GM23338 (cell line): Measurements from ENCODE around the gene NPAS3. TPM values are rescaled to one million over a fixed set of nuclear protein-coding genes. Genes with fewer than 3 reads are reported as not detected.

Experiments used
- ATAC-seq: fragments of 200-7000 bp; cut with Tn5 transposase; 3 replicates; pipeline ENCODE4 v1.9.1; 2020
- DNase-seq: peaks from one replicate; pipeline ENCODE4 v3.0.0-alpha.2; 2015; ENCODE audit warnings: low spot score
- H2AFZ ChIP-seq: fragments of 200-600 bp; sonication (generic); 2 replicates; pipeline ENCODE4 v1.8.0; 2016; ENCODE audit warnings: antibody characterized with exemption, mild to moderate bottlenecking, moderate library complexity
- H3F3A ChIP-seq: fragments of 200-600 bp; sonication (generic); replicated peaks from 2 replicates; pipeline ENCODE4 v1.8.0; 2017; ENCODE audit warnings: antibody characterized with exemption, mixed run types, low read depth
- H3K27ac ChIP-seq: fragments of 200-600 bp; sonication (generic); 2 replicates; pipeline ENCODE4 v1.6.1; 2016; ENCODE audit warnings: low read depth
- H3K27me3 ChIP-seq: fragments of 200-600 bp; sonication (generic); 2 replicates; pipeline ENCODE4 v1.8.0; 2016; ENCODE audit warnings: mild to moderate bottlenecking, mixed run types, moderate library complexity; ENCODE audit not compliant: insufficient read depth
- H3K36me3 ChIP-seq: fragments of 200-600 bp; sonication (generic); 2 replicates; pipeline ENCODE4 v1.8.0; 2016; ENCODE audit warnings: mild to moderate bottlenecking; ENCODE audit not compliant: insufficient read depth
- H3K4me1 ChIP-seq: fragments of 200-600 bp; sonication (generic); 2 replicates; pipeline ENCODE4 v1.8.0; 2016; ENCODE audit warnings: mild to moderate bottlenecking, moderate library complexity; ENCODE audit not compliant: insufficient read depth
- H3K4me2 ChIP-seq: fragments of 200-600 bp; sonication (generic); 2 replicates; pipeline ENCODE4 v1.7.1; 2017; ENCODE audit warnings: mixed run types
- H3K4me3 ChIP-seq: fragments of 200-600 bp; sonication (generic); 2 replicates; pipeline ENCODE4 v1.6.1; 2016; ENCODE audit warnings: mixed run types
- H3K79me2 ChIP-seq: fragments of 200-600 bp; sonication (generic); replicated peaks from 2 replicates; pipeline ENCODE4 v1.8.0; 2017; ENCODE audit warnings: mild to moderate bottlenecking; ENCODE audit not compliant: insufficient read depth
- H3K9me2 ChIP-seq: fragments of 200-600 bp; sonication (generic); 2 replicates; pipeline ENCODE4 v1.8.0; 2017; ENCODE audit not compliant: insufficient read depth
- H4K20me1 ChIP-seq: fragments of 200-600 bp; sonication (generic); replicated peaks from 2 replicates; pipeline ENCODE4 v1.8.0; 2017; ENCODE audit warnings: mild to moderate bottlenecking; ENCODE audit not compliant: insufficient read depth
- H3K27ac Mint-ChIP-seq: 2 replicates; pipeline ENCODE4 v1.8.0; 2020; ENCODE audit warnings: inconsistent platforms, mild to moderate bottlenecking, moderate library complexity, mixed read lengths
- H3K27me3 Mint-ChIP-seq: 3 replicates; pipeline ENCODE4 v1.8.0; 2022; ENCODE audit warnings: low read depth, mild to moderate bottlenecking, moderate library complexity, mixed read lengths, inconsistent platforms; ENCODE audit not compliant: insufficient read depth, poor library complexity
- H3K36me3 Mint-ChIP-seq: 3 replicates; pipeline ENCODE4 v1.8.0; 2021; ENCODE audit warnings: low read depth, mild to moderate bottlenecking, inconsistent platforms, moderate library complexity, mixed read lengths
- H3K4me1 Mint-ChIP-seq: 3 replicates; pipeline ENCODE4 v1.8.0; 2020; ENCODE audit warnings: mild to moderate bottlenecking, inconsistent platforms, mixed read lengths
- H3K4me3 Mint-ChIP-seq: 3 replicates; pipeline ENCODE4 v1.8.0; 2021; ENCODE audit warnings: moderate library complexity, mild to moderate bottlenecking, inconsistent platforms, mixed read lengths
- H3K9me3 Mint-ChIP-seq: 3 replicates; pipeline ENCODE4 v1.8.0; 2020; ENCODE audit warnings: moderate library complexity, mild to moderate bottlenecking, inconsistent platforms, mixed read lengths
- EZH2phosphoT487 ChIP-seq: fragments of 200-600 bp; sonication (generic); IDR thresholded peaks from one replicate; pipeline ENCODE4 v1.8.1; 2018; ENCODE audit warnings: antibody characterized with exemption; ENCODE audit not compliant: unreplicated experiment
- JUNB ChIP-seq: IDR thresholded peaks from one replicate; pipeline ENCODE4 v1.6.1; 2016; ENCODE audit warnings: antibody characterized with exemption; ENCODE audit not compliant: unreplicated experiment
- NANOG ChIP-seq: IDR thresholded peaks from 2 replicates; pipeline ENCODE4 v1.6.1; 2016; ENCODE audit warnings: antibody characterized with exemption, borderline replicate concordance
- POLR2AphosphoS5 ChIP-seq: IDR thresholded peaks from 2 replicates; pipeline ENCODE4 v1.6.1; 2016; ENCODE audit warnings: antibody characterized with exemption, low read depth
- STAT1 ChIP-seq: IDR thresholded peaks from one replicate; pipeline ENCODE4 v1.6.1; 2016; ENCODE audit warnings: antibody characterized with exemption; ENCODE audit not compliant: unreplicated experiment
- ZNF114 ChIP-seq: fragments of 250-450 bp; sonication (Bioruptor Pico); IDR thresholded peaks from 2 replicates; pipeline ENCODE4 v1.5.0; 2020; ENCODE audit warnings: mild to moderate bottlenecking, moderate library complexity
- ZNF331 ChIP-seq: fragments of 250-450 bp; sonication (Bioruptor Pico); IDR thresholded peaks from 2 replicates; pipeline ENCODE4 v1.5.0; 2020; ENCODE audit warnings: low read depth, mild to moderate bottlenecking, moderate library complexity
- polyA plus RNA-seq: library from polyadenylated mRNA; unstranded; fragments of >200 nt; fragmentation: Nextera tagmentation; extraction: Ambion mirVana; gene quantifications from 2 replicates; pipeline ENCODE4 v1.2.1, GENCODE V29; 2016
- total RNA-seq: library from RNA; depleted of rRNA; stranded (reverse); fragments of >200 nt; shearing (Covaris generic); gene quantifications from 2 replicates; pipeline ENCODE4 v1.2.3, GENCODE V29; 2014
- TF ChIP-seq, protein P1 (sequence below): fragments of 250-450 bp; sonication (Bioruptor Pico); IDR thresholded peaks from 2 replicates; pipeline ENCODE4 v1.5.0; 2020; ENCODE audit warnings: mild to moderate bottlenecking, moderate library complexity

The NPAS3 gene
- total and polyA plus RNA-seq, 2 experiments from 2014 or later = 0.17 to 0.19 TPM

DNA sequence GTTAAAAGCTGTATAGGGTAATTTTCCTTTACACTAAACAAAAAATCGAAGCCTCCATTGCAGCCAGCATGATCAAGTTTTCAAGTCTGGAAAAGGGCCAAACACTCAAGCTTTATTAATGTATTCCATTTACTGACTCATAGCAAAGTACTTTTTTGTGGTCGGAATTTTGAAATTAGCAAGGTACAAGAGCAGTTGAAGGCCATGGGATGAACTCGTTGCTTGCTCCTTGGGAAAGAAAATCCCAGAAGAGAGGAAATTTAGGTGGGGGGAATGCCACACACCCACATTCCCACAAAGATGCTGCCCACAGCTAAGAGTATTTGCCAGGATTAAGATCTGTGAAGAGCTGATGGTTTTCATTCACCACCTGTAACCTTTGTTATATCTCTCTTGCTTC is 678.5 kb downstream of the NPAS3 start:
- H4K20me1 ChIP-seq = no peaks in the 10 kb centered on the region
- peaks cover 2% of the 10 kb centered on the region for H3K27me3 Mint-ChIP-seq
- H3K9me3 Mint-ChIP-seq = no peaks in the 10 kb centered on the region
- H3F3A ChIP-seq = no peaks in the 10 kb centered on the region
- H3K36me3 Mint-ChIP-seq = no peaks in the 10 kb centered on the region
- H3K36me3 ChIP-seq = no peaks in the 10 kb centered on the region
- H3K4me3 ChIP-seq = no peak overlapping the region
- TF ChIP-seq POLR2AphosphoS5 = no peak
- TF ChIP-seq ZNF114 (CRISPR knock-in tag) = no peak
- no peak for TF ChIP-seq ZNF331 (CRISPR knock-in tag)
- TF ChIP-seq JUNB = no peak
- no peak for TF ChIP-seq EZH2phosphoT487
- TF ChIP-seq, protein P1, sequence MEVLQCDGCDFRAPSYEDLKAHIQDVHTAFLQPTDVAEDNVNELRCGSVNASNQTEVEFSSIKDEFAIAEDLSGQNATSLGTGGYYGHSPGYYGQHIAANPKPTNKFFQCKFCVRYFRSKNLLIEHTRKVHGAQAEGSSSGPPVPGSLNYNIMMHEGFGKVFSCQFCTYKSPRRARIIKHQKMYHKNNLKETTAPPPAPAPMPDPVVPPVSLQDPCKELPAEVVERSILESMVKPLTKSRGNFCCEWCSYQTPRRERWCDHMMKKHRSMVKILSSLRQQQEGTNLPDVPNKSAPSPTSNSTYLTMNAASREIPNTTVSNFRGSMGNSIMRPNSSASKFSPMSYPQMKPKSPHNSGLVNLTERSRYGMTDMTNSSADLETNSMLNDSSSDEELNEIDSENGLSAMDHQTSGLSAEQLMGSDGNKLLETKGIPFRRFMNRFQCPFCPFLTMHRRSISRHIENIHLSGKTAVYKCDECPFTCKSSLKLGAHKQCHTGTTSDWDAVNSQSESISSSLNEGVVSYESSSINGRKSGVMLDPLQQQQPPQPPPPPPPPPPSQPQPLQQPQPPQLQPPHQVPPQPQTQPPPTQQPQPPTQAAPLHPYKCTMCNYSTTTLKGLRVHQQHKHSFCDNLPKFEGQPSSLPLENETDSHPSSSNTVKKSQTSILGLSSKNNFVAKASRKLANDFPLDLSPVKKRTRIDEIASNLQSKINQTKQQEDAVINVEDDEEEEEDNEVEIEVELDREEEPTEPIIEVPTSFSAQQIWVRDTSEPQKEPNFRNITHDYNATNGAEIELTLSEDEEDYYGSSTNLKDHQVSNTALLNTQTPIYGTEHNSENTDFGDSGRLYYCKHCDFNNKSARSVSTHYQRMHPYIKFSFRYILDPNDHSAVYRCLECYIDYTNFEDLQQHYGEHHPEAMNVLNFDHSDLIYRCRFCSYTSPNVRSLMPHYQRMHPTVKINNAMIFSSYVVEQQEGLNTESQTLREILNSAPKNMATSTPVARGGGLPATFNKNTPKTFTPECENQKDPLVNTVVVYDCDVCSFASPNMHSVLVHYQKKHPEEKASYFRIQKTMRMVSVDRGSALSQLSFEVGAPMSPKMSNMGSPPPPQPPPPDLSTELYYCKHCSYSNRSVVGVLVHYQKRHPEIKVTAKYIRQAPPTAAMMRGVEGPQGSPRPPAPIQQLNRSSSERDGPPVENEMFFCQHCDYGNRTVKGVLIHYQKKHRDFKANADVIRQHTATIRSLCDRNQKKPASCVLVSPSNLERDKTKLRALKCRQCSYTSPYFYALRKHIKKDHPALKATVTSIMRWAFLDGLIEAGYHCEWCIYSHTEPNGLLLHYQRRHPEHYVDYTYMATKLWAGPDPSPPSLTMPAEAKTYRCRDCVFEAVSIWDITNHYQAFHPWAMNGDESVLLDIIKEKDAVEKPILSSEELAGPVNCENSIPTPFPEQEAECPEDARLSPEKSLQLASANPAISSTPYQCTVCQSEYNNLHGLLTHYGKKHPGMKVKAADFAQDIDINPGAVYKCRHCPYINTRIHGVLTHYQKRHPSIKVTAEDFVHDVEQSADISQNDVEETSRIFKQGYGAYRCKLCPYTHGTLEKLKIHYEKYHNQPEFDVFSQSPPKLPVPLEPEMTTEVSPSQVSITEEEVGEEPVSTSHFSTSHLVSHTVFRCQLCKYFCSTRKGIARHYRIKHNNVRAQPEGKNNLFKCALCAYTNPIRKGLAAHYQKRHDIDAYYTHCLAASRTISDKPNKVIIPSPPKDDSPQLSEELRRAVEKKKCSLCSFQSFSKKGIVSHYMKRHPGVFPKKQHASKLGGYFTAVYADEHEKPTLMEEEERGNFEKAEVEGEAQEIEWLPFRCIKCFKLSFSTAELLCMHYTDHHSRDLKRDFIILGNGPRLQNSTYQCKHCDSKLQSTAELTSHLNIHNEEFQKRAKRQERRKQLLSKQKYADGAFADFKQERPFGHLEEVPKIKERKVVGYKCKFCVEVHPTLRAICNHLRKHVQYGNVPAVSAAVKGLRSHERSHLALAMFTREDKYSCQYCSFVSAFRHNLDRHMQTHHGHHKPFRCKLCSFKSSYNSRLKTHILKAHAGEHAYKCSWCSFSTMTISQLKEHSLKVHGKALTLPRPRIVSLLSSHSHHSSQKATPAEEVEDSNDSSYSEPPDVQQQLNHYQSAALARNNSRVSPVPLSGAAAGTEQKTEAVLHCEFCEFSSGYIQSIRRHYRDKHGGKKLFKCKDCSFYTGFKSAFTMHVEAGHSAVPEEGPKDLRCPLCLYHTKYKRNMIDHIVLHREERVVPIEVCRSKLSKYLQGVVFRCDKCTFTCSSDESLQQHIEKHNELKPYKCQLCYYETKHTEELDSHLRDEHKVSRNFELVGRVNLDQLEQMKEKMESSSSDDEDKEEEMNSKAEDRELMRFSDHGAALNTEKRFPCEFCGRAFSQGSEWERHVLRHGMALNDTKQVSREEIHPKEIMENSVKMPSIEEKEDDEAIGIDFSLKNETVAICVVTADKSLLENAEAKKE (CRISPR knock-in tag) = no peak
- TF ChIP-seq STAT1 = no peak
- TF ChIP-seq NANOG = no peak
- no peak overlapping the region for H2AFZ ChIP-seq
- H3K4me1 Mint-ChIP-seq = peaks cover 21% of the 10 kb centered on the region
- H3K27me3 ChIP-seq = no peaks in the 10 kb centered on the region
- no peak for ATAC-seq
- H3K4me3 Mint-ChIP-seq = no peak overlapping the region; the same call in 2 of the 3 replicates
- no peak overlapping the region for H3K27ac ChIP-seq
- DNase-seq = no peak
- no peak overlapping the region for H3K4me2 ChIP-seq
- no peaks in the 10 kb centered on the region for H3K9me2 ChIP-seq
- H3K4me1 ChIP-seq = no peaks in the 10 kb centered on the region
- H3K79me2 ChIP-seq = no peaks in the 10 kb centered on the region
- H3K27ac Mint-ChIP-seq = no peak overlapping the region
